ENCODE results near the gene GRWD1. TPM values are rescaled to one million over a fixed set of nuclear protein-coding genes. Genes with fewer than 3 reads are reported as not detected.

Gene GRWD1
- total RNA-seq, 6 experiments from 2014 or later, result 36.2 to 53.5 (median 41.7) TPM

DNA sequence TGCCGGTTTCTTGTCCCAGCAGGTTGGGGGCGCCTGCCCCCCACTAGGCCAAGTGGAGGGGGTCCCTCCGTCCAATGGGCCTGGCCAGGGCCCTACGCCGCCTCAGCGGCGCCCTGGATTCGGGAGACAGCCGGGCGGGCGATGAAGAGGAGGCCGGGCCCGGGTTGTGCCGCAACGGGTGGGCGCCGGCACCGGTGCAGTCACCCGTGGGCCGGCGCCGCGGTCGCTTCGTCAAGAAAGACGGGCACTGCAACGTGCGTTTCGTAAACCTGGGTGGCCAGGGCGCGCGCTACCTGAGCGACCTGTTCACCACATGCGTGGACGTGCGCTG lies 15.8 kb downstream of the GRWD1 start:
- no peak overlapping the region for H3K4me3 Mint-ChIP-seq
- peaks cover 4% of the 10 kb centered on the region for H3K4me1 Mint-ChIP-seq (ENCODE audit: low read depth)
- H3K36me3 Mint-ChIP-seq (ENCODE audit: low read depth), result 0 out of 2 replicates have a peak, but pooled peaks cover 8% of the 10 kb centered on the region
- H3K27me3 Mint-ChIP-seq (ENCODE audit: insufficient read depth), result no peaks in the 10 kb centered on the region
- no peak for TF ChIP-seq CTCF (IDR thresholded peaks at IDR 0.05)
- no peak for DNase-seq
- H3K27ac Mint-ChIP-seq, result no peak overlapping the region
- H3K9me3 Mint-ChIP-seq, result no peaks in the 10 kb centered on the region

DNA sequence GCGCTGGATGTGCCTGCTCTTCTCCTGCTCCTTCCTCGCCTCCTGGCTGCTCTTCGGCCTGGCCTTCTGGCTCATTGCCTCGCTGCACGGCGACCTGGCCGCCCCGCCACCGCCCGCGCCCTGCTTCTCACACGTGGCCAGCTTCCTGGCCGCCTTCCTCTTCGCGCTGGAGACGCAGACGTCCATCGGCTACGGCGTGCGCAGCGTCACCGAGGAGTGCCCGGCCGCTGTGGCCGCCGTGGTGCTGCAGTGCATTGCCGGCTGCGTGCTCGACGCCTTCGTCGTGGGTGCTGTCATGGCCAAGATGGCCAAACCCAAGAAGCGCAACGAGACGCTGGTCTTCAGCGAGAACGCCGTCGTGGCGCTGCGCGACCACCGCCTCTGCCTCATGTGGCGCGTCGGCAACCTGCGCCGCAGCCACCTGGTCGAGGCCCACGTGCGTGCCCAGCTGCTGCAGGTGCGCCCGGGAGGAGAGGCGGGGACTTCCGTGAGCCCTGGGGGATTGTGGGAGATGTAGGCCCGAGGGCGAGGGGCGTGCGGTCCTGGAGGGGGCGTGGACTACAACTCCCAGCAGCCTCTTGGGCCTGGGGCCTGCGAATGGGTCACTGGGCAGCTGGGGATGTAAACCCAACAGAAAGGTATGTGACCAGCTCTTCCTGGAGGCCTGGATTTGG lies 16.3 kb downstream of the GRWD1 start:
- Mint-ChIP-seq H3K27ac (no peak overlapping the region), H3K4me3 (no peak overlapping the region), H3K4me1 (ENCODE audit: low read depth) (peaks cover 9% of the 10 kb centered on the region), H3K36me3 (ENCODE audit: low read depth) (0 out of 2 replicates have a peak, but pooled peaks cover 6% of the 10 kb centered on the region), H3K9me3 (no peaks in the 10 kb centered on the region), H3K27me3 (ENCODE audit: insufficient read depth) (no peaks in the 10 kb centered on the region)
- DNase-seq, result no peak
- TF ChIP-seq CTCF (IDR thresholded peaks at IDR 0.05), result no peak

DNA sequence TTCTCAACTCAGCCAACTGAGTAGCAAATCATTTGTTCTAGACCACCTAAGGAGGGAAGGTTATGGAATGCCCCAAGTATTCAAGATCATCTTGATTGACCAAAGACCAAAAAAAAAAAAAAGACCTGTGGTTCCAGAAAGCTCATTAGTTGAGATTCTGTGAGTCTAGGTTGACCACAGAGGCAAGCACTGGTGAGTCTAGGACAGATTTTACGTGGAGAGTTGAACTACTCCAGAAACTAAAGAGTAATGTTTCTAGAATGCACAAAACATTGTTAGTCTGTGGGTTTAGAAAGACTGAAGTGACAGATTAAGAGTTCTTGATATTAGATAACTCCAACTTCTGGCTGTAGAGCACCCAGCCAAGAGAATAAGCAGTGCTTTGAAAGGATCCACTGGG lies 19.4 kb downstream of the GRWD1 start:
- Mint-ChIP-seq H3K4me1 (ENCODE audit: low read depth) (peaks cover 24% of the 10 kb centered on the region), H3K27me3 (ENCODE audit: insufficient read depth) (peaks cover 2% of the 10 kb centered on the region; the same call in 1 of the 2 replicates), H3K9me3 (no peaks in the 10 kb centered on the region), H3K27ac (no peak overlapping the region), H3K4me3 (no peak overlapping the region), H3K36me3 (ENCODE audit: low read depth) (peaks cover 9% of the 10 kb centered on the region; the same call in 1 of the 2 replicates)
- TF ChIP-seq CTCF (IDR thresholded peaks at IDR 0.05), result no peak
- no peak for DNase-seq

GRCh38 chr19:48466561-48467325 lies 21.0 kb downstream of the GRWD1 start:
- peak overlapping the region; percentile 68 for H3K27ac Mint-ChIP-seq
- no peak for TF ChIP-seq CTCF (IDR thresholded peaks at IDR 0.05)
- H3K9me3 Mint-ChIP-seq, result no peaks in the 10 kb centered on the region
- peaks cover 18% of the 10 kb centered on the region; the same call in 1 of the 2 replicates for H3K36me3 Mint-ChIP-seq (ENCODE audit: low read depth)
- peaks cover 24% of the 10 kb centered on the region for H3K4me1 Mint-ChIP-seq (ENCODE audit: low read depth)
- peak; percentile 37 for DNase-seq
- H3K27me3 Mint-ChIP-seq (ENCODE audit: insufficient read depth), result peaks cover 2% of the 10 kb centered on the region; the same call in 1 of the 2 replicates
- H3K4me3 Mint-ChIP-seq, result no peak overlapping the region

- TF ChIP-seq CTCF (IDR thresholded peaks at IDR 0.05), result peak; percentile 24
- DNase-seq, result peak; percentile 100
- H3K27me3 Mint-ChIP-seq (ENCODE audit: insufficient read depth), result peaks cover 3% of the 10 kb centered on the region
- H3K4me3 Mint-ChIP-seq, result peak overlapping the region; percentile 93
- H3K9me3 Mint-ChIP-seq, result no peaks in the 10 kb centered on the region
- H3K4me1 Mint-ChIP-seq (ENCODE audit: low read depth), result peaks cover 24% of the 10 kb centered on the region
- H3K36me3 Mint-ChIP-seq (ENCODE audit: low read depth), result peaks cover 18% of the 10 kb centered on the region; the same call in 1 of the 2 replicates
- H3K27ac Mint-ChIP-seq, result peak overlapping the region; percentile 95
Observed at GRCh38 chr19:48468772-48469288, 23.0 kb downstream of the GRWD1 start.

Measured in HFFc6 (cell line).